AG08395 (cell line): ENCODE data around the gene SPRR2E.
"Not testable (repeated sequence)": the region's sequence is repeated elsewhere in the genome, so short reads cannot be mapped to it uniquely, and the experiment has no call there.

Experiments used
- DNase-seq: peaks from one replicate; pipeline ENCODE4 v3.0.0; 2012; ENCODE audit warnings: mixed read lengths, low spot score

Gene SPRR2E

DNA sequence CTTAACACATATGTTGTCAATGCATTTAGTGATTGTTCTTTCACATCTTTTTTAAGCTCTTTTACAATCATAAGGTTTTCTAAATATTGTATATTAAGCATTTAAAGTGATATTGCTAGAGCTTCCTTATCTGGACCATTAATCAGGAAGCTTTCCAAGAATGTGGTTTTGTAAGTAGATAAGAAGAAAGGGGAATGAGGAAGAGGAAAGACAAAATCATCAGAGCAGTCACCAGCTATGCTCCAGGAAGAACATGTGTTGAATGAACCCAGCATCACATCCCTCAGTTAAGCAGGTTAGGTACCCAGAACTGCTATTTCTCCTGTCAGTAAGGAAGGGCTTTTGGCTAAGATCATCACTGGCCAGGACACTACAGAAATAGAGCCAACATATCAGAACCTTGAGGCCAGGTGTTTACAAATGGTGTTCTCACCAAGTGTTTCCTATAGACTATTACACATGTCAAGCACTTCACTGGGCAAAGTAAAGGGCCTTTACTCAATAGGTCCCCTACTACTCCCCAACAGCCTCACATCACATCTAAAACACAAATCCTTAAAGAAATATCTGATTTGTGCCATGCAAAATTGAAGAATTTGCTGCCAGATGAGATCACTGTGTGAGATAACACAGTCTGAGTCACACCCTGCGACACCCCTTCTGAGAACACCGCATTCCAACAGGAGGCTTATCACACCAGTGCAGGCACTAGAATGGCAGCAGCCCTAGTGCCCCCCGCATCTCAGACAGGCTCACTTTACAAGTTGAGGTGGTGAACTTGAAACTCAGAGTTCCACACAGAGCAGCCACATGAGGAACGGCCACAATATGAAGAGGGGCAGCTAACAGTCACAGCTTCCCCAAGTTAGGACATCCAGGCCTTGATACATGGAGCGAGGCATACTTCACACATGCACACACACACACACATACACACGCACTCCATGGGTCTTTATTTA lies 35.2 kb downstream of the SPRR2E start:
- no peak for DNase-seq

DNA sequence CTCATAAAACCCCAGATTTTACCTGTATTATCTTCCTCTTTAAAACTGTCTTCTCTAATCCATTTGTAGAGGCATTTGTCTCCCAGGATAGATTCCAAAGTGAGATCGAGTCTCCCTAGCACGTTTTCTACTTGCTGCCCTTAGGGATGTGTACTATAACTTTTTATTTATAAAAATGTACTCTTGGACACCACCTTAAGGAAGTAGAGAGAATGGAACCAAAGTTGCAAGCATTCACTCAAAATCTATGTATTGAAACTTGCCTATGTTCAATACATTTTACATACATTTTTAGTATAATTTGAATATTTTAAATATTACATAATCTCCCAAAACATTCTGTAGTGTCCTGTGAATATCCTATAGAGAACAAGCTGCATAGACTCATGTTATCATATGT lies 36.2 kb downstream of the SPRR2E start:
- DNase-seq, result no peak

- no peak for DNase-seq
These were observed 37.0 kb downstream of the SPRR2E start, which contains the start of gene SPRR2A for GRCh38 chr1:153057375-153057774. Gene SPRR2A, minus strand, starts transcription at chr1:153057512. Its CDS starts 777 bp downstream, at chr1:153056735.

DNA sequence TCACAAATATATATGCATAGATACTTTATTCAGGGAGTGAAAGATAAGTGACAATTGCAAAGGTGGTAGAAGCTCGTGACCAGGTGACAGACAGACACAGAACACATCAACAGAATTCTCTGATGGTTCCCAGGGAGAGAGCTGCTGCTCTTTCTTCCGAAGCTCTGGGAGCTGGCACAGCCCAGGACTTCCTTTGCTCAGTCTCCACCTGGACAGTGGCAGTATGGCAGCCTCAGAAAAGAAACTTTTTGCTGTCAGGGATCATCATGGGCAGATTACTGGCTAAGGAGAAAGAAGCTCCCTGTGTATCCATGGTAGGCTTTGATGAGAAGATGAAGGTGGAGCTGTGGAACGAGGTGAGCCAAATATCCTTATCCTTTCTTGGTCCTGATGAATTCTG lies 38.2 kb downstream of the SPRR2E start:
- DNase-seq, result not testable (repeated sequence)

GRCh38 chr1:153049211-153049610 lies 45.1 kb downstream of the SPRR2E start:
- DNase-seq, result no peak
